Measurements from ENCODE around the gene BCL11B.

The BCL11B gene

DNA sequence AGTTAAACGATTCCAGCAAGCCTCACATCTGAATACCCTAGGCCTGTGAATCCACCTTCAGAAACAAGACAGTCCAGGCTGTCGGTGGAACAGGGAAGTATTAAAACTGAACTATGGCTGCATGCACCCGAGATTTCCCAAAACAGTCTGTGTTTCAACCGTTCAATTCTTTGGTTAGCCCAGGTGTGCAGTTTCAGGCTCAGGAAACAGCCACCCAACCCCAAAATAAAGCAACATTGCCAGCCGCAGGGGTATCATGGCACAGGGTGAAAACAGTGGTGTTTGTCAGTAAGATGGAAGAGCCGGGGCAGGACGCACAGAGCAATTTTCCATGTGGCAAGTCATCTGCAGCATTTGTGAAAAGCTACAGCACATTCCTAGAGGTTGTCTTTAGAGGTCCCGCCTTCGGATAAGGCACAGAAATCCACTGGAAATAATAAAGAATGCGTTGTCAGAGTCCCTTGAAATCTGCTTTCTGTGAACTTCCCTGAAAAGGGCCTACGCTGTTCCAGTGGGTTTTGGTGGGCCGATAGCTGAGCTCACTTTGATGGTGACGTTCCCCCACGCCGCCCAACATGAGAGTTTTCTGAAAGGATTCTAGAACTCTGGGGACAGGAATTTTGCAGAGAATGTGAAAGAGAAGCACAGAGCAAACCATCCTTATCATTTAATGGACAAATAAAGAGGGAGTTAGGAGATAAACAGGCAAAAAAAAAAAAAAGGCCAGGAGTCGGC lies 84.9 kb downstream of the BCL11B start:
- no peak for TF ChIP-seq NFIC (IDR thresholded peaks at IDR 0.05)
- TF ChIP-seq, protein P1, sequence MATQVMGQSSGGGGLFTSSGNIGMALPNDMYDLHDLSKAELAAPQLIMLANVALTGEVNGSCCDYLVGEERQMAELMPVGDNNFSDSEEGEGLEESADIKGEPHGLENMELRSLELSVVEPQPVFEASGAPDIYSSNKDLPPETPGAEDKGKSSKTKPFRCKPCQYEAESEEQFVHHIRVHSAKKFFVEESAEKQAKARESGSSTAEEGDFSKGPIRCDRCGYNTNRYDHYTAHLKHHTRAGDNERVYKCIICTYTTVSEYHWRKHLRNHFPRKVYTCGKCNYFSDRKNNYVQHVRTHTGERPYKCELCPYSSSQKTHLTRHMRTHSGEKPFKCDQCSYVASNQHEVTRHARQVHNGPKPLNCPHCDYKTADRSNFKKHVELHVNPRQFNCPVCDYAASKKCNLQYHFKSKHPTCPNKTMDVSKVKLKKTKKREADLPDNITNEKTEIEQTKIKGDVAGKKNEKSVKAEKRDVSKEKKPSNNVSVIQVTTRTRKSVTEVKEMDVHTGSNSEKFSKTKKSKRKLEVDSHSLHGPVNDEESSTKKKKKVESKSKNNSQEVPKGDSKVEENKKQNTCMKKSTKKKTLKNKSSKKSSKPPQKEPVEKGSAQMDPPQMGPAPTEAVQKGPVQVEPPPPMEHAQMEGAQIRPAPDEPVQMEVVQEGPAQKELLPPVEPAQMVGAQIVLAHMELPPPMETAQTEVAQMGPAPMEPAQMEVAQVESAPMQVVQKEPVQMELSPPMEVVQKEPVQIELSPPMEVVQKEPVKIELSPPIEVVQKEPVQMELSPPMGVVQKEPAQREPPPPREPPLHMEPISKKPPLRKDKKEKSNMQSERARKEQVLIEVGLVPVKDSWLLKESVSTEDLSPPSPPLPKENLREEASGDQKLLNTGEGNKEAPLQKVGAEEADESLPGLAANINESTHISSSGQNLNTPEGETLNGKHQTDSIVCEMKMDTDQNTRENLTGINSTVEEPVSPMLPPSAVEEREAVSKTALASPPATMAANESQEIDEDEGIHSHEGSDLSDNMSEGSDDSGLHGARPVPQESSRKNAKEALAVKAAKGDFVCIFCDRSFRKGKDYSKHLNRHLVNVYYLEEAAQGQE (IDR thresholded peaks at IDR 0.05; ENCODE audit: low read depth), result no peak
- no peak for TF ChIP-seq CREB1 (IDR thresholded peaks at IDR 0.05; ENCODE audit: low read depth)
- TF ChIP-seq, protein P2, sequence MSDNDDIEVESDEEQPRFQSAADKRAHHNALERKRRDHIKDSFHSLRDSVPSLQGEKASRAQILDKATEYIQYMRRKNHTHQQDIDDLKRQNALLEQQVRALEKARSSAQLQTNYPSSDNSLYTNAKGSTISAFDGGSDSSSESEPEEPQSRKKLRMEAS (IDR thresholded peaks at IDR 0.05), result no peak
- no peak for TF ChIP-seq TCF12 (IDR thresholded peaks at IDR 0.05; ENCODE audit: low read depth)
- no peak for TF ChIP-seq ZBTB7A (IDR thresholded peaks at IDR 0.05; ENCODE audit: low read depth)
- no peak for TF ChIP-seq EP300 (IDR thresholded peaks at IDR 0.05; ENCODE audit: borderline replicate concordance)
- TF ChIP-seq, protein P3, sequence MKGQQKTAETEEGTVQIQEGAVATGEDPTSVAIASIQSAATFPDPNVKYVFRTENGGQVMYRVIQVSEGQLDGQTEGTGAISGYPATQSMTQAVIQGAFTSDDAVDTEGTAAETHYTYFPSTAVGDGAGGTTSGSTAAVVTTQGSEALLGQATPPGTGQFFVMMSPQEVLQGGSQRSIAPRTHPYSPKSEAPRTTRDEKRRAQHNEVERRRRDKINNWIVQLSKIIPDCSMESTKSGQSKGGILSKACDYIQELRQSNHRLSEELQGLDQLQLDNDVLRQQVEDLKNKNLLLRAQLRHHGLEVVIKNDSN (IDR thresholded peaks at IDR 0.05), result no peak
- no peak for TF ChIP-seq TEAD4 (IDR thresholded peaks at IDR 0.05)

DNA sequence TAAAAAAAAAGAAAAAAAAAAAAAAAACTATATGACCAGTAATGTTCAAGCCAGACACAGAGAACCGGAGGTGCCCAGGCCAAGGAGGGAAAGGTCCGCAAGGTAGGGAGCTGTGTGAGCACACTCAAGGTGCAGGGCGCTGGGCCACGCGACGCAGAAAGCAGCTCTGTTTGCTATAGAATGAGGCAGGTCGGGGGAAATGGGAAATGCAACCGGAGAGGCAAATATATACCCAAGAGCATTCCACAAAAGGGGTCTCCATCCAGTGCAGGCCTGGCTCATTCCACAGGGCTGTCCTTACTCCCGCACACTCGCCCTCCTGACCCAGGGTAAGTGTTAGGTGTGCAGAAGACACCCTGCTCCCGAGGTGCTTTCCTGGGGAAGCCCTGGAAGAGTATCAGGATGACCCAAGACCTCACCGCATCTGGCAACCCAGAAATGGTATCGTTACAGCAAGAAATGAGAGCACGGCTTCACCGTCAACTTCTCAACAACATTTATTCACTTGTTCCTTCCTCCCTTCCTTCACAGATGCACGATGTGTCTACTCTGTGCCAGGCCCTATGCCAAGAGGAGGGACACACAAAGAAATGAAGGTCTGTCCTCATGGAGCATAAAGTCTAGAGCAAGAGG lies 86.4 kb downstream of the BCL11B start:
- TF ChIP-seq EGR1 (IDR thresholded peaks at IDR 0.05) (no peak), YY1 (IDR thresholded peaks at IDR 0.05; ENCODE audit: low read depth) (no peak), EP300 (IDR thresholded peaks at IDR 0.05; ENCODE audit: borderline replicate concordance) (no peak), NFIC (IDR thresholded peaks at IDR 0.05) (no peak), TCF12 (IDR thresholded peaks at IDR 0.05; ENCODE audit: low read depth) (no peak)
- TF ChIP-seq, protein P2 (IDR thresholded peaks at IDR 0.05), result no peak

DNA sequence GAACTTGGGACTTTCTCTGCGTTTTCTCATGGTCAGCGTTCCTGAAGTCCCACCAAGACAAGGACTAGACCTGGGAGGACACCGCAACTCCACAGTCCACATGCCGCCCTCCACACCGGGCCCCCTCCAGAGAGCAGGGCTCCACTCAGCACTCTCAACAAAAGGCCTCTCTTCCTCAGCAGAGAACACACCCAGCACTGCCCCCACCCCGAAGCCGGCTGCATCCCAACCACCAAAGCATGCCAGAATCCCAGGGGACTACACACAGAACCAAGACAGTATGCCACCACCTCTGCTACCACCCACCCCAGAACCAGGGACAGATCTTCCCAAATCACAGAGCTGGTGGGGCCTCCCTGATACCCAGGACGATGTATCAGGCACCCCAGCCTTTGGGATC lies 88.3 kb downstream of the BCL11B start:
- TF ChIP-seq EP300 (IDR thresholded peaks at IDR 0.05; ENCODE audit: borderline replicate concordance), result no peak
- no peak for TF ChIP-seq TAF1 (IDR thresholded peaks at IDR 0.05; ENCODE audit: low read depth)
- TF ChIP-seq TCF12 (IDR thresholded peaks at IDR 0.05; ENCODE audit: low read depth), result no peak
- no peak for TF ChIP-seq TEAD4 (IDR thresholded peaks at IDR 0.05)
- TF ChIP-seq, protein P3 (IDR thresholded peaks at IDR 0.05), result no peak
- TF ChIP-seq CEBPB (IDR thresholded peaks at IDR 0.05), result no peak
- TF ChIP-seq FOXM1 (IDR thresholded peaks at IDR 0.05; ENCODE audit: borderline replicate concordance, low read depth), result no peak
- TF ChIP-seq ZBTB7A (IDR thresholded peaks at IDR 0.05; ENCODE audit: low read depth), result no peak
- no peak for TF ChIP-seq NFIC (IDR thresholded peaks at IDR 0.05)
- no peak for TF ChIP-seq RAD21 (IDR thresholded peaks at IDR 0.05; ENCODE audit: low read depth)

DNA sequence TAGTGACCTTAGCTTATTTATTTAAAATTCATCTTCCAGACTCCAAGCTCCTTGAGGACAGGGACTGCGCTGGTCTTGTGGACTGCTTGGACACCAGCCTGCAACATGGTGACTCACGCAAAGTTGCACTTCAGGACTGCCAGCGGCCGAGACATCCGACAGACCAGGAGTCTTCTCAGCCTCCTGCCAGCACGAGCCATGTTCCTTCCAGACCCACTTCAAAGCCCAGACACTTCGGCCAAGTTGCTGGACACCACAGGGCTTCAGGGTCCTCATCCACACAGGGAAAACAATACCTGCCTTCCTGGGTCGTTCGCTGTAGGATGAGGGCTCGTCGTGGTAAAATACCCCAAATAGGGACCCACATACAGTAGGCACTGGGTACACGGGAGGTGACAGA lies 88.7 kb downstream of the BCL11B start:
- TF ChIP-seq EGR1 (IDR thresholded peaks at IDR 0.05) (no peak), TEAD4 (IDR thresholded peaks at IDR 0.05) (no peak), CREB1 (IDR thresholded peaks at IDR 0.05; ENCODE audit: low read depth) (no peak), TAF1 (IDR thresholded peaks at IDR 0.05; ENCODE audit: low read depth) (no peak), YY1 (IDR thresholded peaks at IDR 0.05; ENCODE audit: low read depth) (no peak), EP300 (IDR thresholded peaks at IDR 0.05; ENCODE audit: borderline replicate concordance) (no peak), CEBPB (IDR thresholded peaks at IDR 0.05) (no peak), FOXM1 (IDR thresholded peaks at IDR 0.05; ENCODE audit: borderline replicate concordance, low read depth) (no peak), ZBTB7A (IDR thresholded peaks at IDR 0.05; ENCODE audit: low read depth) (no peak), TCF12 (IDR thresholded peaks at IDR 0.05; ENCODE audit: low read depth) (no peak), NFIC (IDR thresholded peaks at IDR 0.05) (no peak), RAD21 (IDR thresholded peaks at IDR 0.05; ENCODE audit: low read depth) (no peak)
- TF ChIP-seq, protein P3 (IDR thresholded peaks at IDR 0.05), result no peak
- TF ChIP-seq, protein P1 (IDR thresholded peaks at IDR 0.05; ENCODE audit: low read depth), result no peak
- TF ChIP-seq, protein P2 (IDR thresholded peaks at IDR 0.05), result no peak

All from Ishikawa (cell line).